GM19239 (cell line): ENCODE measurements around the gene ZBTB8OS.
A peak's percentile ranks its signal among the peaks of the same experiment; 100 is the strongest.
"Not testable (repeated sequence)": the region's sequence is repeated elsewhere in the genome, so short reads cannot be mapped to it uniquely, and the experiment has no call there.

Experiments used
- DNase-seq: peaks from one replicate; pipeline ENCODE4 v3.0.0; 2011; ENCODE audit warnings: low spot score; ENCODE audit not compliant: insufficient read length
- FAIRE-seq: peaks from 2 replicates; lab custom pipeline; 2011; peaks lifted over from hg19 to GRCh38; lab: Jason Lieb, UNC

The ZBTB8OS gene

DNA sequence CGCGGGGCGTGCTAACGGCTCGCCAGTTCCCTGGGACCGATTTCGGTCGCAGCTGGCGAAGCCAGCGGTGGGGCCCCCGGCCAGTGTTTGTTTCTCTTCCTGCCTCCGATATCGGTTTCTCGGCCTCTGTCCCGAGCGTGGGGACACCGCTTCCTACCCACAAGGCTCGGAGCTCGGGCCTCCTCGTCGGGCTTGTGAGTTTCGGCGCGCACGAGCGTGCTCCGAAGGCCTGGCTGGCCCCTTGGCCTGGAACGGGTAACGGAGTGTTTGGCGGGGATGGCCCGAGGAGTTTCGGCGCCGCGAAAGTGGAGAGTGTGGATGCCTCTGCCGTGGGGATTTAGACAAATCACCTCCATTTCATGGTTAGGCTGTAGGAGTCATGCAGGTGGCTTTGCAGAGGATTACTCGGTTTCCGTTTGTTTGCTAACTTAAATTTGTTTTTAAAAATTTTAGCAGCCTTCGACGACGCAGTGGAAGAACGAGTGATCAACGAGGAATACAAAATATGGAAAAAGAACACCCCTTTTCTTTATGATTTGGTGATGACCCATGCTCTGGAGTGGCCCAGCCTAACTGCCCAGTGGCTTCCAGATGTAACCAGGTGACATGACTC is 1.2 kb upstream of the ZBTB8OS start:
- FAIRE-seq (peak; percentile 57), DNase-seq (peak; percentile 19)

GRCh38 chr1:32650752-32651460 is 556 bp upstream of the ZBTB8OS start, which contains the start of gene RBBP4:
Gene RBBP4 (plus strand): TSS chr1:32651208. CDS start chr1:32651307, 99 bp downstream.
- FAIRE-seq: no peak
- DNase-seq: peak; percentile 81

DNA sequence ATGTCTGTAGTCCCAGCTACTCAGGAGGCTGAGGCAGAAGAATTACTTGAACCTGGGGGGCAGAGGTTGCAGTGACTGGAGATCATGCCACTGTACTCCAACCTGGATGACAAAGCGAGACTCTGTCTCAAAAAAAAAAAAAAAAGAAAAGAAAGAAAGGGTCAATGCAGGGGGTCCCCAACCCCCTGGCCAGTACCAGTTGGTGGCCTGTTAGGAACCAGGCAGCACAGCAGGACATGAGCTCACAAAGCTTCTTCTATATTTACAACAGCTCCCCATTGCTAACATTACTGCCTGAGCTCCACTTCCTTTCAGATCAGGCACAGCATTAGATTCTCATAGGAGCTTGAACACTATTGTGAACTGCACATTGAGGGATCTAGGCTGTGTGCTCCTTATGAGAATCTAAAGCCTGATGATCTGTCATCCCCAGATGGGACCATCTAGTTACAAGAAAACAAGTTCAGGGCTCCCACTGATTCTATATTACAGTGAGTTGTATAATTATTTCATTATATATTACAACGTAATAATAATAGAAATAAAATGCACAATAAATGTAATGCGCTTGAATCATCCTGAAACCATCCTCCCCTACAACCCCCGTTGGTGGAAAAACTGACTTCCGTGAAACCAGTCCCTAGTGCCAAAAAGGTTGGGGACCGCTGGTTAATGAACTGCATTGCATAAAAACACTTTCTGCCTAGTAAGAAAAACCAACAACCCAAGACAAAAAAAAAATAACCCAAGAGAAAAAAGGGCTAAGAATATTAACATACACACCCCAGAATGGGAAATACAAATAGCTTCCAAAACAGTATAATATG is 2.8 kb downstream of the ZBTB8OS start:
- no peak for FAIRE-seq
- DNase-seq: no peak

DNA sequence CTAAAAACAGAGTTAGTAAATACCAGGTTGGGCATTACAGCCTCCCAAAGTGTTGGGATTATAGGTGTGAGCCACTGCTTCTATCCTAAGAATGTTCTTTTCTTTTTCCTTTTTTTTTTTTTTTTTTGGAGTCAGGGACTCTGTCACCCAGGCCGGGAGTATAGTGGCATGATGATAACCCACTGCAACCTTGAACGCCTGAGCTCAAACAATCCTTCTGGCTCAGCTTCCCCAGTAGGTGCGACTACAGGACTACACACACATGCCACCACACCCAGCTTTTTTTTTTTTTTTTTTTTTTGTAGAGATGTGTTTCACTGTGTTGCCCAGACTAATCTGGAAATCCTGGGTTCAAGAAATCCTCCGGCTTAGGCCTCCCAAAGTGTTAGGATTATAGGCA is 5.9 kb downstream of the ZBTB8OS start:
- no peak for DNase-seq
- FAIRE-seq: no peak

DNA sequence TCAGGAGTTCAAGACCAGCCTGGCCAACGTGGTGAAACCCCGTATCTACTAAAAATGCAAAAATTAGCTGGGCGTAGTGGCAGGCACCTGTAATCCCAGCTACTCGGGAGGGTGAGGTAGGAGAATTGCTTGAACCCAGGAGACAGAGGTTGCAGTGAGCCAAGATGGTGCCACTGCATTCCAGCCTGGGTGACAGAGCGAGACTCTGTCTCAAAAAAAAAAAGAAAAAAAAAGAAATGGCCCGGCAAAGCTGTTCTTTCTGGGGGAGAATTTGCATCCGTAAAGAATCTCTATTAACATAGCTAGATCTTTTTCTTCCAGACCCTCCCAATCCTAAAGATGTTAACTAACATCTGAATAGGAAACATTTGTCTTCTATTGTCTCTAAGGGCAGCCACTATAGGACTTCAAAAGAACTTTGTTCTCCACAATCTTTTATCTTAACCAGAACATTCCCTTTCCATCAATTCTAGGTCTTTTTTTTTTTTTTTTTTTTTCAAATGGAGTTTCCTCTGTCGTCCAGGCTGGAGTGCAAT is 8.0 kb downstream of the ZBTB8OS start:
- FAIRE-seq, DNase-seq: not testable (repeated sequence)

DNA sequence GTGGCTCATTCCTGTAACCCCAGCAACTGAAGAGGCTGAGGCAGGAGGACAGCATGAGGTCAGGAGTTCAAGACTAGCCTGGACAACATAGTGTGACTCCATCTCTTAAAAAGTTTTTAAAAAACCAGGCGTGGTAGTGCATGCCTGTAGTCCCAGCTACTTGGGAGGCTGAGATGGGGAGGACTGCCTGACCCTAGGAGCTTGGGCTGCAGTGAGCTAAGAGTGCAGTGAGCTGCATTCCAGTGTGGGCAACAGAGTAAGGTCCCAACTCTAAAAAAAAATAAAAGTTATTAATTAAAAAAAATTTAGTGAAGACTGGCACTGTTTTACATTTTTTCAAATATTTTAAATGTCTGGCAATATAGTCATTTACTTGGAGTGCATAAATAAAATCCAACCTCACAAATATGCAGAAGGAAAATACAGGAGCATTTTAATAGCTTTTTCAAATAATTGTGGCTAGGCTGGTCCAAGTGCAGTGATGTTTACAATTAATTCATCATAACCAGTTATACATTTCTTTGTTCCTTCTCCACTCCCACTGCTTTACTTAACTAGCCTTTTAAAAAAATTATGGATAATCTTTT is 10.8 kb downstream of the ZBTB8OS start:
- no peak for FAIRE-seq
- DNase-seq: no peak

GRCh38 chr1:32636914-32637645 is 13.3 kb downstream of the ZBTB8OS start:
- FAIRE-seq: no peak
- no peak for DNase-seq

DNA sequence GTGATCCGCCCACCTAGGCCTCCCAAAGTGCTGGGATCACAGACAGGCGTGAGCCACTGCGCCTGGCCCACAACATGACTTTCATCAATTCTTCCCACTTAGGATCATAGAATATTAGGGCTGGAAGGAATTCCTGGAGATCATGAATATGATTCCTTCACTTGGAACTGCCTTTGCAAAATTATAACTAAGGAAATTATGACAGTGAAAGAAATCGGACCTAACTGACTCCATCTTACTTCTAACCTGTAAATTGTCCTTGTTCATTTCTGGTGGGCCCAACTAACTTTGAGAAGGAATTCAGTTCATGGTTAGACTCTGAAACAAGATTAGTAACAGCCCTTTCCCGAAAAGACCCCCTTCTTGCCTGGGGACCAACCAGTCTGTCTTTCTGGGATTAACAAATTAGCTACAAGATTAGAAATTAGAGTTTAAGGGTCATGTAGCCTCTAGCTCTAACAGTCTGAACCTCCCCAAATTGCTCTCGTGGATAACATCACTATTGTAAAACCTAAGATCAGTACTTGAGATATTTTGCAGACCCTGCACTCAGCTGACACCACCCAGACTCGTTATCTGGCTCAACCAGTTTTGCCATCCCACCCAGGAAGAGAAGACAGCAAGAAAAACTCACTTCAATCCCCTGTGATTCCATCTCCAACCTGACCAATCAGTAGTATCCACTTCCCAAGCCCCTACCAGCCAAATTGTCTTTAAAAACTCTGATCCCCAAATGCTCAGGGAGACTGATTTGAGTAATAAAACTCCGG is 14.7 kb downstream of the ZBTB8OS start:
- FAIRE-seq (no peak), DNase-seq (no peak)

GRCh38 chr1:32632829-32633228 is 17.5 kb downstream of the ZBTB8OS start:
- FAIRE-seq (no peak), DNase-seq (no peak)

- FAIRE-seq: not testable (repeated sequence)
These were observed 20.2 kb downstream of the ZBTB8OS start for GRCh38 chr1:32630173-32630572.

GRCh38 chr1:32627596-32628162 is 22.7 kb downstream of the ZBTB8OS start:
- DNase-seq (no peak), FAIRE-seq (peak; percentile 89)

More at GRCh38 chr1:32630173-32630572, 20.2 kb downstream of the ZBTB8OS start:
- not testable (repeated sequence) for DNase-seq

- FAIRE-seq: no peak
These were observed 24.2 kb downstream of the ZBTB8OS start for GRCh38 chr1:32626176-32626575.

GRCh38 chr1:32623775-32624174 is 26.6 kb downstream of the ZBTB8OS start:
- FAIRE-seq (peak; percentile 21), DNase-seq (no peak)

More at GRCh38 chr1:32626176-32626575, 24.2 kb downstream of the ZBTB8OS start:
- DNase-seq: no peak

GRCh38 chr1:32622806-32623681 is 27.3 kb downstream of the ZBTB8OS start:
- DNase-seq (no peak), FAIRE-seq (peak; percentile 11)

DNA sequence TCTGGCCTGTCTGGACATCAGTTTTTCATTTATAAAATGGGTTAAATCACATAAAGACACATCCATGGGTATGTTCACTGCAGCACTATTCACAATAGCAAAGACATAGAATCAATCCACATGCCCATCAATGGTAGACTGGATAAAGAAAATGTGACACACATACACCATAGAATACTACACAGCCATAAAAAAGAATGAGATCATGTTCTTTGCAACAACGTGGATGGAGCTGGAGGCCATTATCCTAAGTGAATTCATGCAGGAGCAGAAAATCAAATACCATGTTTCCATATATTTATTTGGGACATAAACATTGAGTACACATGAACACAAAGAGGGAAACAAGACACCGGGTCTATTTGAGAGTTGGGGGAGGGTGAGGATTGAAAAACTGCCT is 28.1 kb downstream of the ZBTB8OS start:
- no peak for FAIRE-seq
- no peak for DNase-seq

DNA sequence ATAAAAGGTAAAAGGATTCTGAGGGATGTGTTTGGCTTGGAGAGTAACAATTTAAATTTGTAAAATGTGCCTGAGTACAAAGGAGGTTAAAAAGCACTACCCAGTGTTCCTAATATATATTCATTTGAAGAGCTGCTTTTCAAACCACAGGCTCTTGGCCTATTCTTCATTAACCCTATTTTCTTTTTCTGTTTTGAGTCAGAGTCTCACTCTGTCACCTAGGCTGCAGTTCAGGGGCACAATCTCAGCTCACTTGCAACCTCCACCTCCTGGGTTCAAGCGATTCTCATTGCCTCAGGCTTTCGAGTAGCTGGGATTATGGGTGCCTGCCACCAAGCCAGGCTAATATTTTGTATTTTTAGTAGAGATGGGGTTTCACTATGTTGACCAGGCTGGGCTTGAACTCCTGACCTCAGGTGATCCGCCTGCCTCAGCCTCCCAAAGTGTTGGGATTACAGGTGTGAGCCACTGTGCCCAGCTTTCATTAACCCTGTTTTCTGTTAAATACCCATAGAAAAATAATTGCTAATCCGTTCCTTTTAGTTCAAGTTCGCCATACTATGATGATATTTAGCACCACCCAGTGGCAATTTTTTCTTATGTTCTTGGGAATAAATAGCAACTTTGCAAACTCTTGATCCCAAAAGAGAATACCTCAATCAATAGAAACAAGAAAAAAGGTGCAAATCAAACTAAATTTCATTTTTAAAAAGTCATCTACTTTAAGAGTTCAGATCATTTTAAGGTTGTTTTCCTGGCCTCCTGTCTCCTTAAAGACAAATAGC is 30.5 kb downstream of the ZBTB8OS start:
- peak; percentile 80 for FAIRE-seq
- DNase-seq: peak; percentile 21
